IMR-90 (cell line): Measurements from ENCODE around the gene VPS35L. TPM values are rescaled to one million over a fixed set of nuclear protein-coding genes. Genes with fewer than 3 reads are reported as not detected.

Experiments
- ATAC-seq: fragments of 200-7000 bp; cut with Tn5 transposase; 2 replicates; pipeline ENCODE4 v1.9.1; 2020; ENCODE audit warnings: low read depth, mild to moderate bottlenecking, moderate library complexity
- BruUV-seq: library from RNA; stranded (reverse); fragments of 400-500 nt; replicated peaks from 2 replicates; lab custom pipeline; 2021; lab: Mats Ljungman, UMichigan
- CTCF ChIA-PET: fragments of 300-600 bp; formaldehyde crosslinking; extraction: SDS; loops from one replicate; lab custom pipeline; 2021; ENCODE audit warnings: antibody characterized with exemption; lab: Yijun Ruan, JAX
- POLR2A ChIA-PET: fragments of 300-600 bp; sonication (Branson Sonifier 250); formaldehyde crosslinking; loops from one replicate; lab custom pipeline; 2022; ENCODE audit warnings: antibody characterized with exemption; ENCODE audit not compliant: unreplicated experiment; lab: Charles Lee
- DNase-seq: peaks from one replicate; pipeline ENCODE4 v3.0.0; 2013
- H2AFZ ChIP-seq: replicated peaks from 2 replicates; pipeline ENCODE3; 2013; ENCODE audit warnings: low read length, mild to moderate bottlenecking; ENCODE audit not compliant: poor library complexity
- H2AK5ac ChIP-seq: 2 replicates; pipeline ENCODE4 v1.6.1; 2013; ENCODE audit warnings: low read depth, low read length, inconsistent platforms
- H2AK9ac ChIP-seq: replicated peaks from 2 replicates; pipeline ENCODE3; 2013; ENCODE audit warnings: mild to moderate bottlenecking, low read depth, low read length, moderate library complexity; ENCODE audit not compliant: poor library complexity
- H2BK120ac ChIP-seq: 2 replicates; pipeline ENCODE4 v1.6.1; 2013; ENCODE audit warnings: low read depth, low read length, inconsistent platforms
- H2BK15ac ChIP-seq: 3 replicates; pipeline ENCODE4 v1.6.1; 2013; ENCODE audit warnings: low read depth, low read length, inconsistent platforms
- H2BK20ac ChIP-seq: 2 replicates; pipeline ENCODE4 v1.6.1; 2013; ENCODE audit warnings: low read depth, mild to moderate bottlenecking, inconsistent platforms, low read length, moderate library complexity
- H2BK5ac ChIP-seq: 2 replicates; pipeline ENCODE4 v1.6.1; 2013; ENCODE audit warnings: mild to moderate bottlenecking, low read depth, low read length, inconsistent platforms; ENCODE audit not compliant: poor library complexity, severe bottlenecking
- H3K14ac ChIP-seq: replicated peaks from 2 replicates; pipeline ENCODE4 v1.6.1; 2013; ENCODE audit warnings: low read depth, low read length, inconsistent platforms
- H3K18ac ChIP-seq: 2 replicates; pipeline ENCODE4 v1.6.1; 2013; ENCODE audit warnings: low read depth, low read length, control low read depth
- H3K23ac ChIP-seq: 2 replicates; pipeline ENCODE4 v1.6.1; 2013; ENCODE audit warnings: low read depth, low read length, inconsistent platforms
- H3K27ac ChIP-seq: 2 replicates; pipeline ENCODE4 v1.5.1; 2013; ENCODE audit warnings: mild to moderate bottlenecking, control low read depth, low read length; ENCODE audit not compliant: insufficient read depth
- H3K27me3 ChIP-seq: 2 replicates; pipeline ENCODE4 v1.6.1; 2013; ENCODE audit warnings: low read length; ENCODE audit not compliant: control insufficient read depth, insufficient read depth
- H3K36me3 ChIP-seq: 2 replicates; pipeline ENCODE4 v1.6.1; 2013; ENCODE audit warnings: low read length, mixed read lengths; ENCODE audit not compliant: control insufficient read depth, insufficient read depth
- H3K4ac ChIP-seq: 2 replicates; pipeline ENCODE4 v1.6.1; 2013; ENCODE audit warnings: low read depth, low read length, inconsistent platforms
- H3K4me1 ChIP-seq: 2 replicates; pipeline ENCODE4 v1.6.1; 2013; ENCODE audit warnings: low read length, mixed read lengths; ENCODE audit not compliant: control insufficient read depth, insufficient read depth
- H3K4me2 ChIP-seq: 2 replicates; pipeline ENCODE4 v1.6.1; 2013; ENCODE audit warnings: low read depth, mild to moderate bottlenecking, control low read depth, low read length, moderate library complexity
- H3K4me3 ChIP-seq: 2 replicates; pipeline ENCODE4 v1.5.1; 2013; ENCODE audit warnings: low read depth, mild to moderate bottlenecking, control low read depth, low read length, moderate library complexity; ENCODE audit not compliant: insufficient read depth
- H3K56ac ChIP-seq: 2 replicates; pipeline ENCODE4 v1.6.1; 2013; ENCODE audit warnings: low read length, inconsistent platforms; ENCODE audit not compliant: insufficient read depth; ENCODE audit errors: extremely low read depth
- H3K79me1 ChIP-seq, 2 experiments: 2 replicates each; pipeline ENCODE4 v1.6.1; 2013; ENCODE audit warnings: low read length in 2 of 2, inconsistent platforms in 1 of 2, low read depth in 1 of 2
- H3K9ac ChIP-seq: 2 replicates; pipeline ENCODE4 v1.6.1; 2013; ENCODE audit warnings: low read depth, low read length, control low read depth
- H3K9me1 ChIP-seq: 2 replicates; pipeline ENCODE4 v1.6.1; 2013; ENCODE audit warnings: low read length, inconsistent platforms; ENCODE audit not compliant: insufficient read depth
- H3K9me3 ChIP-seq: 2 replicates; pipeline ENCODE4 v1.6.1; 2013; ENCODE audit warnings: low read length; ENCODE audit not compliant: control insufficient read depth, insufficient read depth
- H4K20me1 ChIP-seq: 2 replicates; pipeline ENCODE4 v1.6.1; 2013; ENCODE audit warnings: low read length, inconsistent platforms; ENCODE audit not compliant: insufficient read depth
- H4K5ac ChIP-seq: 2 replicates; pipeline ENCODE4 v1.6.1; 2013; ENCODE audit warnings: mild to moderate bottlenecking, low read depth, low read length, control low read depth
- H4K8ac ChIP-seq, 2 experiments: 2 replicates each; pipeline ENCODE4 v1.6.1; 2013; ENCODE audit warnings: low read depth in 2 of 2, low read length in 2 of 2, control low read depth in 1 of 2, inconsistent platforms in 1 of 2
- H4K91ac ChIP-seq: 2 replicates; pipeline ENCODE4 v1.6.1; 2013; ENCODE audit warnings: low read depth, low read length, inconsistent platforms; ENCODE audit not compliant: insufficient read depth
- BHLHE40 ChIP-seq: fragments of 150-350 bp; IDR thresholded peaks from 2 replicates; pipeline ENCODE4 v1.6.1; 2016; ENCODE audit warnings: mild to moderate bottlenecking, low read depth, low read length
- CEBPB ChIP-seq: IDR thresholded peaks from 2 replicates; pipeline ENCODE4 v1.6.1; 2012; ENCODE audit warnings: low read depth, low read length, improper control_type of control experiment
- MXI1 ChIP-seq: IDR thresholded peaks from 2 replicates; pipeline ENCODE4 v1.6.1; 2012; ENCODE audit warnings: low read depth, mild to moderate bottlenecking, low read length, moderate library complexity, borderline replicate concordance
- POLR2A ChIP-seq: IDR thresholded peaks from 2 replicates; pipeline ENCODE4 v1.6.1; 2012; ENCODE audit warnings: mild to moderate bottlenecking, low read depth, low read length
- RCOR1 ChIP-seq: IDR thresholded peaks from 2 replicates; pipeline ENCODE4 v1.6.1; 2012; ENCODE audit warnings: mild to moderate bottlenecking, low read length, improper control_type of control experiment; ENCODE audit not compliant: insufficient replicate concordance
- RFX5 ChIP-seq: IDR thresholded peaks from 2 replicates; pipeline ENCODE4 v1.8.0; 2012; ENCODE audit warnings: low read depth, mild to moderate bottlenecking, low read length, moderate library complexity
- WGBS, 2 experiments: methylation state at CpG; one replicate each; pipeline versions ENCODE4 v1.1.5 to v1.1.7; 2013; ENCODE audit warnings: missing lambda C conversion rate in 2 of 2; ENCODE audit not compliant: insufficient read length in 1 of 2; ENCODE audit errors: extremely low coverage in 2 of 2; 5-methylcytosine and 5-hydroxymethylcytosine counted together
- dilution Hi-C: fragments of 300-500 bp; cut with HindIII; formaldehyde crosslinking; loops from one replicate; pipeline ENCODE4 v1.14.3; 2018; ENCODE audit warnings: low sequenced_read_pairs; ENCODE audit not compliant: unreplicated experiment
- in situ Hi-C: fragments of 300-500 bp; cut with MboI; formaldehyde crosslinking; loops from 3 replicates; pipeline ENCODE4 v1.14.3; 2019; ENCODE audit warnings: low sequenced_read_pairs, inconsistent platforms, mixed read lengths
- intact Hi-C: fragments of 100-400 bp; cut with micrococcal nuclease; formaldehyde crosslinking; loops from 2 replicates; pipeline ENCODE4 v1.10.0; 2022
- polyA plus RNA-seq, 3 experiments: library from polyadenylated mRNA; depleted of rRNA; stranded (reverse); fragments of >200 nt; gene quantifications; 2 replicates each; pipeline ENCODE4 v1.2.3, GENCODE V29; 2012; ENCODE audit warnings: low replicate concordance in 1 of 3
- total RNA-seq: library from RNA; depleted of rRNA; stranded (reverse); fragments of >200 nt; gene quantifications from 2 replicates; pipeline ENCODE4 v1.2.3, GENCODE V29; 2012

The VPS35L gene
- total and polyA plus RNA-seq, 2 of the 4 experiments (the other 2 are of a cell fraction): 28.0 to 40.1 TPM

GRCh38 chr16:19722269-19722952, 166.9 kb downstream of the VPS35L start:
- dilution Hi-C loops: no loop called here

More at GRCh38 chr16:19722269-19722952, 166.9 kb downstream of the VPS35L start:
- Histone ChIP-seq H3K23ac (no peak overlapping the region), H3K56ac (no peak overlapping the region), H2BK5ac (no peak overlapping the region), H2AK9ac (no peak overlapping the region), H2BK20ac (no peak overlapping the region), H3K27ac (no peak overlapping the region), H3K18ac (no peak overlapping the region), H3K79me1 (peaks cover 9 to 18% of the 10 kb centered on the region in 2 experiments), H4K20me1 (no peaks in the 10 kb centered on the region; the same call in none of the 2 replicates), H4K5ac (no peak overlapping the region), H2AK5ac (no peak overlapping the region), H3K27me3 (no peaks in the 10 kb centered on the region), H3K4ac (no peak overlapping the region), H3K9me1 (no peaks in the 10 kb centered on the region), H3K4me3 (no peak overlapping the region), H4K91ac (no peak overlapping the region), H3K4me2 (no peak overlapping the region), H3K14ac (no peak overlapping the region), H2AFZ (no peak overlapping the region), H3K9ac (no peak overlapping the region), H3K4me1 (peaks cover 3% of the 10 kb centered on the region; the same call in 1 of the 2 replicates), H2BK15ac (no peak overlapping the region), H3K36me3 (no peaks in the 10 kb centered on the region), H2BK120ac (no peak overlapping the region), H4K8ac (no peak overlapping the region), H3K9me3 (no peaks in the 10 kb centered on the region)
- DNase-seq (no peak), ATAC-seq (no peak)
- intact Hi-C loops (no loop called here), in situ Hi-C loops (loop anchor here (25.0 kb wide), 1 partner anchor 610 kb away; the partner anchor contains the start of gene ITPRIPL2)
- BruUV-seq: no TSS peak
- ChIA-PET CTCF (interaction anchor here (0.6 to 1.1 kb wide), 2 partner anchors 111 to 130 kb away, joined by 4 to 7 read pairs; no protein-coding TSS in a partner anchor), POLR2A (interaction anchor here (0.6 kb wide), 2 partner anchors 14 to 27 kb away, joined by 3 read pairs; no protein-coding TSS in a partner anchor)
- no peak for TF ChIP-seq MXI1
- TF ChIP-seq RFX5: no peak
- no peak for TF ChIP-seq RCOR1
- TF ChIP-seq CEBPB: no peak
- no peak for TF ChIP-seq POLR2A
- no peak for TF ChIP-seq BHLHE40
- 94% methylated on average over 6 of the region's 11 CpGs; no CpG with 5 or more reads in 1 of the 2 experiments for WGBS, 2 experiments
